Stomach (tissue), 4 donors: Measurements from ENCODE around the gene DDX50.

Source experiments
- EP300 ChIP-seq: sonication (generic); formaldehyde crosslinking; IDR thresholded peaks from one replicate; pipeline ENCODE4 v1.6.1; 2017; ENCODE audit warnings: antibody characterized with exemption
- POLR2A ChIP-seq, 4 donors: fragments of 450-650 bp; IDR thresholded peaks; one replicate each; pipeline ENCODE4 v1.6.1; 2016; ENCODE audit warnings: antibody characterized with exemption in 4 of 4, control low read depth in 2 of 4, mild to moderate bottlenecking in 1 of 4, moderate library complexity in 1 of 4
- POLR2AphosphoS5 ChIP-seq, 3 donors: sonication (generic); formaldehyde crosslinking; IDR thresholded peaks; one replicate each; pipeline ENCODE4 v1.6.1; 2016; ENCODE audit warnings: antibody characterized with exemption in 3 of 3
- TF ChIP-seq, protein P1 (sequence below), 7 experiments: fragments of 450-650 bp in 4 of 7; fragments of 200-600 bp in 3 of 7; sonication (generic) in 3 of 7; IDR thresholded peaks; one replicate each; pipeline ENCODE4 v1.5.1; 2016 to 2019; ENCODE audit warnings: antibody characterized with exemption in 7 of 7, control low read depth in 2 of 7, mild to moderate bottlenecking in 1 of 7

DNA sequence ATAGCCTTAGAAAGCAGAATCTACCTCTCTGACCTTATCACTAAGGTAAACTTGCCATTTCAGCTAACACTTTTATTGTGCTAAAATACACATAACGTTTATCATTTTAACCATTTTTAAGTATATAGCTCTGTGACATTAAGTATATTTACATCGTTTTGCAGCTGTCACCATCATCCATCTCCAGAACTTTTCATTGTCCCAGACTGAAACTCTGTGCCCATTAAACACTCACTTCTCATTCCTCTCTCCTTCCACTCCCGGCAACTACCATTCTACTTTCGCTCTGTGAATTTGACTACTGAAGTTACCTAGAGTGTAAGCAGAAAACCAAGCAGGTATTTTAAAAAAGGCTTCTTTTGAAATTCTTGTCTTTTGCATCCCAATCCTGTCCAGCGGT, 1.3 kb downstream of the DDX50 start:
- TF ChIP-seq EP300: no peak
- TF ChIP-seq, protein P1, sequence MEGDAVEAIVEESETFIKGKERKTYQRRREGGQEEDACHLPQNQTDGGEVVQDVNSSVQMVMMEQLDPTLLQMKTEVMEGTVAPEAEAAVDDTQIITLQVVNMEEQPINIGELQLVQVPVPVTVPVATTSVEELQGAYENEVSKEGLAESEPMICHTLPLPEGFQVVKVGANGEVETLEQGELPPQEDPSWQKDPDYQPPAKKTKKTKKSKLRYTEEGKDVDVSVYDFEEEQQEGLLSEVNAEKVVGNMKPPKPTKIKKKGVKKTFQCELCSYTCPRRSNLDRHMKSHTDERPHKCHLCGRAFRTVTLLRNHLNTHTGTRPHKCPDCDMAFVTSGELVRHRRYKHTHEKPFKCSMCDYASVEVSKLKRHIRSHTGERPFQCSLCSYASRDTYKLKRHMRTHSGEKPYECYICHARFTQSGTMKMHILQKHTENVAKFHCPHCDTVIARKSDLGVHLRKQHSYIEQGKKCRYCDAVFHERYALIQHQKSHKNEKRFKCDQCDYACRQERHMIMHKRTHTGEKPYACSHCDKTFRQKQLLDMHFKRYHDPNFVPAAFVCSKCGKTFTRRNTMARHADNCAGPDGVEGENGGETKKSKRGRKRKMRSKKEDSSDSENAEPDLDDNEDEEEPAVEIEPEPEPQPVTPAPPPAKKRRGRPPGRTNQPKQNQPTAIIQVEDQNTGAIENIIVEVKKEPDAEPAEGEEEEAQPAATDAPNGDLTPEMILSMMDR (IDR thresholded peaks at IDR 0.05): no peak
- TF ChIP-seq POLR2A (IDR thresholded peaks at IDR 0.05): no peak
- no peak for TF ChIP-seq POLR2AphosphoS5 (IDR thresholded peaks at IDR 0.05)
